Endodermal cell (in vitro differentiated cells): ENCODE results near the gene NCAPG2. TPM values are rescaled to one million over a fixed set of nuclear protein-coding genes. Genes with fewer than 3 reads are reported as not detected.

Experiments used
- DNase-seq: peaks from one replicate; pipeline ENCODE4 v3.0.0-alpha.2; 2017
- H3K27ac ChIP-seq: 2 replicates; pipeline ENCODE4 v1.5.1; 2013; ENCODE audit warnings: mild to moderate bottlenecking, low read depth, low read length, moderate library complexity
- H3K27me3 ChIP-seq: 2 replicates; pipeline ENCODE4 v1.6.1; 2013; ENCODE audit warnings: mild to moderate bottlenecking, low read length, moderate library complexity; ENCODE audit not compliant: insufficient read depth, control insufficient read depth, poor library complexity, severe bottlenecking
- H3K36me3 ChIP-seq: 2 replicates; pipeline ENCODE4 v1.7.0; 2013; ENCODE audit warnings: mild to moderate bottlenecking, low read length, moderate library complexity; ENCODE audit not compliant: control insufficient read depth, insufficient read depth
- H3K4me1 ChIP-seq: one replicate; pipeline ENCODE4 v1.7.0; 2013; ENCODE audit warnings: low read length; ENCODE audit not compliant: control insufficient read depth, insufficient read depth
- H3K4me3 ChIP-seq: 2 replicates; pipeline ENCODE4 v1.5.1; 2013; ENCODE audit warnings: mild to moderate bottlenecking, low read length, moderate library complexity
- H3K9ac ChIP-seq: 2 replicates; pipeline ENCODE4 v1.6.1; 2013; ENCODE audit warnings: mild to moderate bottlenecking, low read length, moderate library complexity; ENCODE audit not compliant: poor library complexity, severe bottlenecking; ENCODE audit errors: extremely low read depth
- H3K9me3 ChIP-seq: 2 replicates; pipeline ENCODE4 v1.6.1; 2013; ENCODE audit warnings: mild to moderate bottlenecking, low read length, moderate library complexity; ENCODE audit not compliant: control insufficient read depth
- H3K27ac Mint-ChIP-seq: 2 replicates; pipeline ENCODE4 v1.8.0; 2020; ENCODE audit warnings: mixed read lengths
- H3K27me3 Mint-ChIP-seq: 2 replicates; pipeline ENCODE4 v1.8.0; 2021; ENCODE audit warnings: mild to moderate bottlenecking, mixed read lengths; ENCODE audit not compliant: insufficient read depth
- H3K36me3 Mint-ChIP-seq: 2 replicates; pipeline ENCODE4 v1.8.0; 2020; ENCODE audit warnings: low read depth, mixed read lengths
- H3K4me1 Mint-ChIP-seq: 2 replicates; pipeline ENCODE4 v1.8.0; 2020; ENCODE audit warnings: mixed read lengths
- H3K4me3 Mint-ChIP-seq: 2 replicates; pipeline ENCODE4 v1.8.0; 2020; ENCODE audit warnings: mild to moderate bottlenecking, moderate library complexity, mixed read lengths
- H3K9me3 Mint-ChIP-seq: 2 replicates; pipeline ENCODE4 v1.8.0; 2020; ENCODE audit warnings: mild to moderate bottlenecking, mixed read lengths
- WGBS, 2 experiments: methylation state at CpG; one replicate each; pipeline versions ENCODE4 v1.1.5 to v1.1.7; 2013; ENCODE audit warnings: missing lambda C conversion rate in 2 of 2, mixed read lengths in 1 of 2; ENCODE audit not compliant: insufficient coverage in 1 of 2, insufficient read length in 1 of 2; 5-methylcytosine and 5-hydroxymethylcytosine counted together
- total RNA-seq, 2 donors: library from RNA; stranded (reverse); fragmentation: NEBNext Ultra II Directional in 1 of 2; extraction: Animal tissue kit (Norgen Biotek cat#: 25700) in 1 of 2; gene quantifications; 2 replicates in 1 of 2; 3 replicates in 1 of 2; pipeline ENCODE4 v1.2.1, GENCODE V29; 2021
- TF ChIP-seq, protein P1 (sequence below): fragments of 200-600 bp; sonication (generic); conservative IDR thresholded peaks from 2 replicates; pipeline ENCODE4 v1.5.0; 2021; ENCODE audit warnings: antibody characterized with exemption, mild to moderate bottlenecking

The NCAPG2 gene
- total RNA-seq, 2 donors from 2014 or later: 58.7 to 77.1 TPM

GRCh38 chr7:158737064-158737695 lies 32.6 kb upstream of the NCAPG2 start:
- H3K27me3 Mint-ChIP-seq: no peaks in the 10 kb centered on the region
- peak overlapping the region; percentile 19 for H3K27ac Mint-ChIP-seq
- Histone ChIP-seq H3K4me3 (no peak overlapping the region), H3K36me3 (peaks cover 80% of the 10 kb centered on the region), H3K27ac (no peak overlapping the region), H3K4me1 (no peaks in the 10 kb centered on the region), H3K9ac (no peak overlapping the region), H3K9me3 (no peaks in the 10 kb centered on the region), H3K27me3 (no peaks in the 10 kb centered on the region)
- DNase-seq: no peak
- 93 to 95% methylated on average over 12 to 19 of the region's 19 CpGs for WGBS, 2 experiments
- H3K36me3 Mint-ChIP-seq: peaks cover 64% of the 10 kb centered on the region
- H3K4me1 Mint-ChIP-seq: no peaks in the 10 kb centered on the region
- TF ChIP-seq, protein P1, sequence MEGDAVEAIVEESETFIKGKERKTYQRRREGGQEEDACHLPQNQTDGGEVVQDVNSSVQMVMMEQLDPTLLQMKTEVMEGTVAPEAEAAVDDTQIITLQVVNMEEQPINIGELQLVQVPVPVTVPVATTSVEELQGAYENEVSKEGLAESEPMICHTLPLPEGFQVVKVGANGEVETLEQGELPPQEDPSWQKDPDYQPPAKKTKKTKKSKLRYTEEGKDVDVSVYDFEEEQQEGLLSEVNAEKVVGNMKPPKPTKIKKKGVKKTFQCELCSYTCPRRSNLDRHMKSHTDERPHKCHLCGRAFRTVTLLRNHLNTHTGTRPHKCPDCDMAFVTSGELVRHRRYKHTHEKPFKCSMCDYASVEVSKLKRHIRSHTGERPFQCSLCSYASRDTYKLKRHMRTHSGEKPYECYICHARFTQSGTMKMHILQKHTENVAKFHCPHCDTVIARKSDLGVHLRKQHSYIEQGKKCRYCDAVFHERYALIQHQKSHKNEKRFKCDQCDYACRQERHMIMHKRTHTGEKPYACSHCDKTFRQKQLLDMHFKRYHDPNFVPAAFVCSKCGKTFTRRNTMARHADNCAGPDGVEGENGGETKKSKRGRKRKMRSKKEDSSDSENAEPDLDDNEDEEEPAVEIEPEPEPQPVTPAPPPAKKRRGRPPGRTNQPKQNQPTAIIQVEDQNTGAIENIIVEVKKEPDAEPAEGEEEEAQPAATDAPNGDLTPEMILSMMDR: no peak
- H3K9me3 Mint-ChIP-seq: no peaks in the 10 kb centered on the region
- no peak overlapping the region for H3K4me3 Mint-ChIP-seq

DNA sequence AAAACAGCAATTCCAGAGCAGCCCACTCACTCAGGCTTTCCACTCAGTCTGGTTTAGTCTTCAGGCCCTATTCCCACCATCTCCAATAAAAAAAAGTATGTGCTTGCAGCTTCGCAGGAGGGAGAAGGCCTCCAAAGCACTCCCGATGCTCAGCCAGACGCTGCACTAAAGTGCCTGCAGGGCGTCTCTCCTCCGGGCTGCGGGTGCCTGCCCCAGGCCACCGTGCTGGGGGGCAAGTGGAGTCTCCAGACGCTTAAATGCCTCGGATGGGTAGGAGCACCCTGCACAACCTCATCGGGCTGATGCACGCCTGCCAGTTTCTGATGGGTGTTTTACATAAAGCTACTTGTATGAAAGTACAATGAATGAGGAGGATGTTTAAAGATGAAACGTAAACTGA lies 31.3 kb upstream of the NCAPG2 start:
- no peak overlapping the region for H3K9ac ChIP-seq
- no peaks in the 10 kb centered on the region for H3K27me3 ChIP-seq
- H3K4me1 ChIP-seq: no peaks in the 10 kb centered on the region
- TF ChIP-seq, protein P1: no peak
- peak overlapping the region; percentile 28 for H3K27ac Mint-ChIP-seq
- peaks cover 75% of the 10 kb centered on the region for H3K36me3 ChIP-seq
- no peak overlapping the region for H3K27ac ChIP-seq
- H3K27me3 Mint-ChIP-seq: no peaks in the 10 kb centered on the region
- H3K4me3 Mint-ChIP-seq: no peak overlapping the region
- peaks cover 64% of the 10 kb centered on the region for H3K36me3 Mint-ChIP-seq
- no peak for DNase-seq
- 94% methylated on average over 8 to 12 of the region's 12 CpGs for WGBS, 2 experiments
- H3K4me3 ChIP-seq: no peak overlapping the region
- no peaks in the 10 kb centered on the region for H3K4me1 Mint-ChIP-seq
- H3K9me3 Mint-ChIP-seq: no peaks in the 10 kb centered on the region
- no peaks in the 10 kb centered on the region for H3K9me3 ChIP-seq

DNA sequence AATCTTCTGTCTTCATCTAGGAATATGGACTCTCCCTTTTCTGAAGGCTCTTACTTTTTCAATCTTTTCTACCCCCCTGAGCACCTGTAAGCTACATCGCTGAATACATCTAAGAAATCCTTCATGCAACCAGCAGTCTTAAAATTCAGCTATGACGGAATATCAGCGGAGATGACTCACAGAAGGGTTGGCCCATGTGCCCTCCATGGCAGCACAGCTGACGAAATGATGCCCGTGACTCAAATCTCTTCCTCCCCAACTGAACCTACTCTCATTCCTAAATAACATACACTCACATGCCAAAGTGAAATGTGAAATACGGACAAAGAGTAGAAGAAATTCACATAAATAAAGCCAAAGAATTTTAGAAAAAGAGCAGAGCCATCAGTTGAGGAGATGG lies 30.3 kb upstream of the NCAPG2 start:
- no peak overlapping the region for H3K27ac Mint-ChIP-seq
- Histone ChIP-seq H3K27ac (no peak overlapping the region), H3K4me3 (no peak overlapping the region), H3K4me1 (no peaks in the 10 kb centered on the region), H3K27me3 (no peaks in the 10 kb centered on the region), H3K9me3 (no peaks in the 10 kb centered on the region), H3K36me3 (peaks cover 65% of the 10 kb centered on the region), H3K9ac (no peak overlapping the region)
- DNase-seq: no peak
- no peaks in the 10 kb centered on the region for H3K27me3 Mint-ChIP-seq
- peaks cover 60% of the 10 kb centered on the region for H3K36me3 Mint-ChIP-seq
- H3K4me1 Mint-ChIP-seq: no peaks in the 10 kb centered on the region
- TF ChIP-seq, protein P1: no peak
- H3K9me3 Mint-ChIP-seq: no peaks in the 10 kb centered on the region
- no peak overlapping the region for H3K4me3 Mint-ChIP-seq
- 95% methylated on average over 6 of the region's 6 CpGs; no CpG with 5 or more reads in 1 of the 2 experiments for WGBS, 2 experiments
